Endothelial cell of umbilical vein (primary cell): ENCODE results near the gene LRRC14B. TPM values are rescaled to one million over a fixed set of nuclear protein-coding genes. Genes with fewer than 3 reads are reported as not detected.

ENCODE experiments used
- BruUV-seq: library from RNA; stranded (reverse); fragments of 400-500 nt; replicated peaks from 2 replicates; lab custom pipeline; 2021; lab: Mats Ljungman, UMichigan
- CTCF ChIA-PET: fragments of 300-600, 350-600 bp; sonication (Branson Sonifier 250); formaldehyde crosslinking; loops from one replicate; lab custom pipeline; 2021; ENCODE audit warnings: antibody characterized with exemption, inconsistent platforms; lab: Charles Lee
- POLR2A ChIA-PET: fragments of 300-600, 350-600 bp; sonication (Branson Sonifier 250); formaldehyde crosslinking; loops from one replicate; lab custom pipeline; 2021; ENCODE audit warnings: antibody characterized with exemption, inconsistent platforms; lab: Charles Lee
- DNase-seq: peaks from one replicate; pipeline ENCODE4 v3.0.0-alpha.2; 2011; ENCODE audit warnings: low read depth, low spot score
- FAIRE-seq: peaks from 2 replicates; lab custom pipeline; 2011; peaks lifted over from hg19 to GRCh38; lab: Jason Lieb, UNC
- H2AFZ ChIP-seq: 2 replicates; pipeline ENCODE4 v1.6.0; 2012; ENCODE audit warnings: low read depth, low read length, control low read depth, inconsistent platforms
- H3K27ac ChIP-seq: 2 replicates; pipeline ENCODE4 v1.5.1; 2011; ENCODE audit warnings: low read depth, mild to moderate bottlenecking, control low read depth, low read length, moderate library complexity; ENCODE audit not compliant: insufficient read depth
- H3K27me3 ChIP-seq, 2 experiments: 2 replicates each; pipeline versions ENCODE4 v1.6.0 to v1.6.1; 2011; ENCODE audit warnings: low read length in 2 of 2, mixed read lengths in 1 of 2; ENCODE audit not compliant: control insufficient read depth in 2 of 2, insufficient read depth in 2 of 2
- H3K36me3 ChIP-seq, 2 experiments: 2 replicates in 1 of 2; 3 replicates in 1 of 2; pipeline ENCODE4 v1.5.1; 2011; ENCODE audit warnings: low read length in 2 of 2, mild to moderate bottlenecking in 1 of 2, moderate library complexity in 1 of 2; ENCODE audit not compliant: control insufficient read depth in 2 of 2, insufficient read depth in 2 of 2; ENCODE audit errors: extremely low read depth in 1 of 2
- H3K4me1 ChIP-seq: 3 replicates; pipeline ENCODE4 v1.5.1; 2011; ENCODE audit warnings: mild to moderate bottlenecking, low read length; ENCODE audit not compliant: control insufficient read depth, insufficient read depth; ENCODE audit errors: extremely low read depth
- H3K4me2 ChIP-seq: 2 replicates; pipeline ENCODE4 v1.6.1; 2011; ENCODE audit warnings: low read length, control low read depth, mixed read lengths; ENCODE audit not compliant: insufficient read depth
- H3K4me3 ChIP-seq, 3 experiments: fragments of 200-600 bp in 1 of 3; sonication (generic), shearing (Covaris generic) in 1 of 3; replicated peaks in 1 of 3; 2 replicates each; pipeline ENCODE4 v1.5.1; 2011 to 2016; ENCODE audit warnings: control low read depth in 3 of 3, low read length in 3 of 3, mild to moderate bottlenecking in 2 of 3, inconsistent platforms in 1 of 3, low read depth in 1 of 3, moderate library complexity in 1 of 3; ENCODE audit not compliant: insufficient read depth in 1 of 3
- H3K79me2 ChIP-seq: 2 replicates; pipeline ENCODE4 v1.6.0; 2012; ENCODE audit warnings: low read length, inconsistent platforms; ENCODE audit not compliant: control insufficient read depth, insufficient read depth
- H3K9ac ChIP-seq: replicated peaks from 2 replicates; pipeline ENCODE3; 2011; ENCODE audit warnings: low read length, control low read depth; ENCODE audit not compliant: insufficient read depth; ENCODE audit errors: extremely low read depth
- H3K9me1 ChIP-seq: replicated peaks from 3 replicates; pipeline ENCODE4 v1.6.0; 2011; ENCODE audit warnings: mild to moderate bottlenecking, low read length; ENCODE audit not compliant: control insufficient read depth, insufficient read depth; ENCODE audit errors: extremely low read depth
- H3K9me3 ChIP-seq: replicated peaks from 2 replicates; pipeline ENCODE4 v1.5.1; 2012; ENCODE audit warnings: low read length, inconsistent platforms; ENCODE audit not compliant: control insufficient read depth, insufficient read depth
- H4K20me1 ChIP-seq: replicated peaks from 2 replicates; pipeline ENCODE3; 2011; ENCODE audit warnings: mild to moderate bottlenecking, low read length; ENCODE audit not compliant: control insufficient read depth, insufficient read depth; ENCODE audit errors: extremely low read depth
- EZH2 ChIP-seq: IDR thresholded peaks from 2 replicates; pipeline ENCODE4 v1.6.1; 2012; ENCODE audit warnings: borderline replicate concordance, low read depth, mild to moderate bottlenecking, moderate library complexity, low read length, inconsistent platforms; ENCODE audit not compliant: severe bottlenecking
- FOS ChIP-seq: IDR thresholded peaks from 2 replicates; pipeline ENCODE4 v1.6.1; 2011; ENCODE audit warnings: mild to moderate bottlenecking, low read length, moderate library complexity, borderline replicate concordance; ENCODE audit not compliant: insufficient read depth
- GATA2 ChIP-seq: IDR thresholded peaks from 2 replicates; pipeline ENCODE4 v1.7.0; 2011; ENCODE audit warnings: low read depth, mild to moderate bottlenecking, moderate library complexity, mixed read lengths, low read length; ENCODE audit not compliant: insufficient read length, insufficient read depth
- JUN ChIP-seq: IDR thresholded peaks from 2 replicates; pipeline ENCODE4 v1.6.1; 2011; ENCODE audit warnings: borderline replicate concordance, low read depth; ENCODE audit not compliant: insufficient read length, insufficient read depth
- MYC ChIP-seq: IDR thresholded peaks from one replicate; pipeline ENCODE4 v1.6.1; 2011; ENCODE audit warnings: mild to moderate bottlenecking, low read depth, low read length
- POLR2A ChIP-seq: IDR thresholded peaks from 2 replicates; pipeline ENCODE4 v1.6.1; 2012; ENCODE audit warnings: low read depth, mild to moderate bottlenecking, control low read depth, low read length
- POLR2AphosphoS5 ChIP-seq: IDR thresholded peaks from 2 replicates; pipeline ENCODE4 v1.6.1; 2012; ENCODE audit warnings: low read depth, mild to moderate bottlenecking, control low read depth, low read length, moderate library complexity; ENCODE audit not compliant: insufficient read depth
- dilution Hi-C: fragments of 300-500 bp; cut with MboI; formaldehyde crosslinking; loops from one replicate; pipeline ENCODE4 v1.15.0; 2019; ENCODE audit warnings: low sequenced_read_pairs; ENCODE audit not compliant: extremely low pct_ligation_motif_present
- intact Hi-C: fragments of 100-400 bp; cut with micrococcal nuclease; formaldehyde crosslinking; loops from one replicate; pipeline ENCODE4 v1.10.0; 2022
- polyA plus RNA-seq, 4 experiments: library from polyadenylated mRNA; depleted of rRNA in 3 of 4; stranded (reverse) in 3 of 4; unstranded in 1 of 4; fragments of >200 nt; gene quantifications; 2 replicates each; pipeline versions ENCODE4 v1.2.1 to v1.2.3, GENCODE V29; 2011 to 2012; ENCODE audit warnings: missing spikeins in 1 of 4
- total RNA-seq: library from RNA; stranded (reverse); gene quantifications from 2 replicates; pipeline ENCODE4 v1.2.3, GENCODE V29; 2021
- TF ChIP-seq, protein P1 (sequence below): IDR thresholded peaks from 2 replicates; pipeline ENCODE4 v1.6.1; 2011; ENCODE audit not compliant: insufficient read depth, insufficient read length
- TF ChIP-seq, protein P2 (sequence below), 2 donors: IDR thresholded peaks; 1 replicate in 1 of 2; 2 replicates in 1 of 2; pipeline ENCODE4 v1.5.1; 2011; ENCODE audit warnings: low read length in 2 of 2, mild to moderate bottlenecking in 2 of 2, moderate library complexity in 2 of 2, control low read depth in 1 of 2, inconsistent platforms in 1 of 2, low read depth in 1 of 2; ENCODE audit not compliant: insufficient read depth in 1 of 2; ENCODE audit errors: extremely low read depth in 1 of 2

Gene LRRC14B
- total and polyA plus RNA-seq, 2 donors (not counting 3 experiments of a cell fraction or from before 2014, with no cell fraction given), result not detected

DNA sequence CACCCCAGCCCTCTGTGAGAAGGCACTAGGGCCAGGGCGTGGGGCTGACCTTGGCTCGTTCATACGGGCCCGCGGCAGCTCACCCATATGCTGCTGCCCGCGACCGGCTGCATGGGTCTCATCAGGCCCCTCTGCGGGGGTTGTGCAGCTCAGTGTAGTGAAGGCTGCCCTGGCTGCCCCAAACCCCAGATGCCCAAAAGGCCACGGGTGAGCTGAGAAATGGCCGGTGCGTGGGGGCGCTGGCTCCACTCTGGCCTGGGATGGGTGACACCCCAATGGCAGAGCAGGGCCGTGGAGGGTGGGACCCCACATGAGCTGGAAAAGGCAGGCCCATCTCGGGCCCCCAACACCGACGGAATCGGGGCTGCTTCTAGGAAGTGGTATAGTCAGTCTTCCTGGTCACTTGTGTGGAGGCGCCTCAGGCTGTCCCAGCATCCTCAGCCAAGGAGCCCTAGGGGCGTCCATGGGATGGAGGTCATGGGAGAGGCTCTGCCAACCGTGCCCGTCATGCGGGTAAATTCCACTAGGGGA is 19.4 kb upstream of the LRRC14B start:
- H4K20me1 ChIP-seq, result no peaks in the 10 kb centered on the region
- FAIRE-seq, result no peak
- H3K4me3 ChIP-seq, result no peak overlapping the region
- dilution Hi-C loops, result no loop called here
- H2AFZ ChIP-seq, result no peak overlapping the region
- intact Hi-C loops, result no loop called here
- no TSS peak for BruUV-seq
- POLR2A ChIA-PET, result no interaction called here
- no peak overlapping the region for H3K4me2 ChIP-seq
- no peaks in the 10 kb centered on the region for H3K9me3 ChIP-seq
- no peaks in the 10 kb centered on the region for H3K9me1 ChIP-seq
- no peaks in the 10 kb centered on the region for H3K4me1 ChIP-seq
- H3K27ac ChIP-seq, result no peak overlapping the region
- H3K79me2 ChIP-seq, result no peaks in the 10 kb centered on the region
- CTCF ChIA-PET, result interaction anchor here (2.1 kb wide), 1 partner anchor 17 kb away, joined by 7 read pairs; no protein-coding TSS in a partner anchor
- H3K36me3 ChIP-seq, result no peaks in the 10 kb centered on the region
- no peak for DNase-seq
- H3K9ac ChIP-seq, result no peak overlapping the region
- TF ChIP-seq GATA2 (no peak), MYC (no peak), FOS (no peak), JUN (no peak), POLR2A (no peak), POLR2AphosphoS5 (no peak), EZH2 (no peak)
- TF ChIP-seq, protein P1, sequence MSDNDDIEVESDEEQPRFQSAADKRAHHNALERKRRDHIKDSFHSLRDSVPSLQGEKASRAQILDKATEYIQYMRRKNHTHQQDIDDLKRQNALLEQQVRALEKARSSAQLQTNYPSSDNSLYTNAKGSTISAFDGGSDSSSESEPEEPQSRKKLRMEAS, result no peak
- no peaks in the 10 kb centered on the region for H3K27me3 ChIP-seq

DNA sequence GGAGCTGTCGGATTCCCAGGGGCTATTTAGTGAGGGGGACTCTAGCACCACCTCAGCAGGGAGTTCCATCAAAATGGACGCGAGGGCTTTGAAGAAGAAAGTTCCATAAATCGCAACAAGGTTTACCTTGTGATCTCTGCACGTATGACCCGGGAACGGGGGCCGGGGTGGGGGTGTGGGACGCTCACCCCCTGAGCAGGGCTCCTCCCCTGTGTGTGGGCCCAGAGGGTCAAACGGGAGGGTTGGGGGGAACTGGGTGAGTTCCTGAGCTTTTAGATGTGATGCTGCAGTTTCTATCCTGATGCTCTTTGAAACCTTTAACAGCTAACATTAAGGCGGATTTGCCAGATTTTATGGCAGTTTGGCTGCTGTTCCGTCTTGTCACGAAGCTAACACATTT is 18.9 kb upstream of the LRRC14B start:
- Histone ChIP-seq H3K4me3 (no peak overlapping the region), H3K9me3 (no peaks in the 10 kb centered on the region), H3K9ac (no peak overlapping the region), H3K4me2 (no peak overlapping the region), H3K27ac (no peak overlapping the region), H3K27me3 (no peaks in the 10 kb centered on the region), H3K36me3 (no peaks in the 10 kb centered on the region), H3K4me1 (no peaks in the 10 kb centered on the region), H3K79me2 (no peaks in the 10 kb centered on the region), H3K9me1 (no peaks in the 10 kb centered on the region), H4K20me1 (no peaks in the 10 kb centered on the region), H2AFZ (no peak overlapping the region)
- intact Hi-C loops, result no loop called here
- dilution Hi-C loops, result no loop called here
- TF ChIP-seq EZH2, result no peak
- TF ChIP-seq, protein P1, result no peak
- TF ChIP-seq POLR2AphosphoS5, result no peak
- TF ChIP-seq, protein P2, sequence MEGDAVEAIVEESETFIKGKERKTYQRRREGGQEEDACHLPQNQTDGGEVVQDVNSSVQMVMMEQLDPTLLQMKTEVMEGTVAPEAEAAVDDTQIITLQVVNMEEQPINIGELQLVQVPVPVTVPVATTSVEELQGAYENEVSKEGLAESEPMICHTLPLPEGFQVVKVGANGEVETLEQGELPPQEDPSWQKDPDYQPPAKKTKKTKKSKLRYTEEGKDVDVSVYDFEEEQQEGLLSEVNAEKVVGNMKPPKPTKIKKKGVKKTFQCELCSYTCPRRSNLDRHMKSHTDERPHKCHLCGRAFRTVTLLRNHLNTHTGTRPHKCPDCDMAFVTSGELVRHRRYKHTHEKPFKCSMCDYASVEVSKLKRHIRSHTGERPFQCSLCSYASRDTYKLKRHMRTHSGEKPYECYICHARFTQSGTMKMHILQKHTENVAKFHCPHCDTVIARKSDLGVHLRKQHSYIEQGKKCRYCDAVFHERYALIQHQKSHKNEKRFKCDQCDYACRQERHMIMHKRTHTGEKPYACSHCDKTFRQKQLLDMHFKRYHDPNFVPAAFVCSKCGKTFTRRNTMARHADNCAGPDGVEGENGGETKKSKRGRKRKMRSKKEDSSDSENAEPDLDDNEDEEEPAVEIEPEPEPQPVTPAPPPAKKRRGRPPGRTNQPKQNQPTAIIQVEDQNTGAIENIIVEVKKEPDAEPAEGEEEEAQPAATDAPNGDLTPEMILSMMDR (IDR thresholded peaks at IDR 0.05; ENCODE audit: extremely low read depth in 1 of 2, insufficient read depth in 1 of 2, low read depth in 1 of 2, low read length in 2 of 2), result no peak
- TF ChIP-seq JUN, result no peak
- TF ChIP-seq POLR2A, result no peak
- no peak for TF ChIP-seq GATA2
- no peak for TF ChIP-seq MYC
- no peak for TF ChIP-seq FOS
- ChIA-PET POLR2A (no interaction called here), CTCF (interaction anchor here (2.1 kb wide), 1 partner anchor 16 kb away, joined by 7 read pairs; no protein-coding TSS in a partner anchor)
- no peak for FAIRE-seq
- BruUV-seq, result no TSS peak
- no peak for DNase-seq
